ENCODE measurements around the gene MGP.

Gene MGP

DNA sequence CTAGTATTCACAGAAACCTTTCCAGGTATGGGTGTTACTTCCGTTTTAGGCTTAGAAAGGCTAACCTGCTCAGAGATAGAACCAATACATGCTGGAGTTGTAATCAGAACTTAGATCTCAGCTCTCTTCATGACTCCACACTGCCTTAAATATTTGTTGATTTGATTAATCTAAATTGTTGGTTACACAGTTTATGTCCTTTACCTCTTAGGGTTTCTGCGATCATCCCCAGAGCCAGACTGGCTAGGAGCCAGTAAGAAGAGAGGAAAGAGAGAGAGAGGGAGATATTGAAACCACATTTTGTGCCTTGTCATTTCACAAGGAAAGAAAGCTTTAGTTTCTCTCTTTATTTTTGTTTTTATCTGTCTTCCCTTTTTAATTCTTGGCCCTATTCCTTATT is 16.8 kb upstream of the MGP start:
- no peak for DNase-seq

DNA sequence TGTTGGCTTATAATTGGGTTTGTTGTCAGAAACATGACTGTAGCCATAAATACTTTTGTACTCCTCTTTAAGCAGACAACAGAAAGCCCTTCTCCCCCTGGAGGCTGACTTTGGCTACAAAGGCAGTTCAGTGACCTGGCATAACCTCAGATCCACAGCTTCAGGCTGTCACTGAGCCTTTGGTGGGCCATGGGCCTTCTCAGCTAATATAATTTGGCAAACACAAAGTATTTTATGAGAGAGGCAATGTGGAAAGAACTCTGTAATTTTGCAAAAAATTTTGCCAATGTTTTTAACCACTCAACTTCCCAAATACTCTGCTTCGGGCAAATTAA is 15.5 kb upstream of the MGP start:
- no peak for DNase-seq

- no peak for DNase-seq
These were observed 15.0 kb upstream of the MGP start for GRCh38 chr12:14900521-14901227.

DNA sequence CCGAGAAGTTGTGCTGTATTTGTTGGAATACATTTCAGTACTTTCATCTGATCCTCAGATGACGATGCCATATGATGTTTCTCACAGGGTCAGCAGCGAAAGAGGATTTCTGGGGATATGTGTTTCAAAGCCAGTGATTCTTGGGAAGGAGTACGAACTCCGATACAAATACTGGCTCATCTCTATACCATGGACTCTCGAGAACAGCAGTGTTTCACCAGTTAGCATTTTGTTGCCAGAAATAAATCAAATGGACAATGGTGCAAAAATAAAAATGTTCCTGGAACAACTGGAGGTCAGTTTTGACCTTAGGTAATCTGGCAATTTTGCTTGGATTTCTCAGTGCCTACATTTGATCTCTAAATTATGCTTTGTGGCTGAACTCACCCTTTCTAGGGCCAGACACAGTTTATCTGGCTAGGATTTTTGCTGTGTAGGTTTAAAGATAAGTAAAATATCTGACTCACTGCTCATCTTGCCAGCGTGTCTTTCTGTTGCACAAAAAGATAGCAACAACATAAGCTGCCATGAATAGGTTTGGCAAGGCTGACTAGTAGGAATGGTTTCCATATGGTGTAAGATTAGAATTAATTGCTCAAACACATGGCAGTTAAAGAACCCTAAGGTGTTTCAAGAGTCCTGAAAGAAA is 11.0 kb upstream of the MGP start:
- DNase-seq: no peak

DNA sequence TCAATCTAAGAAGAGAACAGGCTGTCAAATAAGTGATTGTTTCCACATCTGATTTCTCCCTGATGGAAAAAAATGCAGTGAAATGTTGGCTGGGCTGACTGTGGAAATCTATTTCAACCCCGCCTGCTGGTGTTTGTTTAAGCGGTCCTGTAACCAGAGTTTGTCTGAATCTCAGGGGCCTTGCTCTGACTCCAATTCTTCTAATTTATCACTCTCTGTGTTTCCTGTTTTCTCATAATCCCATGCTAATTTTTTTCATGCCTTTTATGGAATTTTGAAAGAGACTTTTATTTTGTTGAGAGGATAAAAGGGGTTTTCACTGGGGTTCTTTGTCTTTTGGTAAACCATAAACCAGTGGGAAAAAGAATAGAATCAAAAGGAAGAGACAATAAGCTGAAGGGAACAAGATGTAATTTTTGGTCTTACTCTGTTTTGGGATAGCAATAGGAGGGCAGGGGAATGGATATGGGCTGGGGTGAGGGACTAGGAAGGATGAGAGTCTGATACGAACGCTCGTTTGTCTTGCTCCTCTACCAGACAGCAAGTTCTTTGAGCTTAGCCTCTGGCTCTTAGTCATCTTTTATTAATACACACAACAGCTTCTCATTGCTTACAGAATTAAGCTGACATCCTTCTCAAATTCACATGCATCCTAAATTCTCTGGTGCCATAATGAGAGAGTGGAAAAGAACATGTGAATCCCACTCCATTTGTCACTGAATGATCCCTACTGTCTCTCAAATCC is 8.0 kb upstream of the MGP start:
- no peak for DNase-seq

DNA sequence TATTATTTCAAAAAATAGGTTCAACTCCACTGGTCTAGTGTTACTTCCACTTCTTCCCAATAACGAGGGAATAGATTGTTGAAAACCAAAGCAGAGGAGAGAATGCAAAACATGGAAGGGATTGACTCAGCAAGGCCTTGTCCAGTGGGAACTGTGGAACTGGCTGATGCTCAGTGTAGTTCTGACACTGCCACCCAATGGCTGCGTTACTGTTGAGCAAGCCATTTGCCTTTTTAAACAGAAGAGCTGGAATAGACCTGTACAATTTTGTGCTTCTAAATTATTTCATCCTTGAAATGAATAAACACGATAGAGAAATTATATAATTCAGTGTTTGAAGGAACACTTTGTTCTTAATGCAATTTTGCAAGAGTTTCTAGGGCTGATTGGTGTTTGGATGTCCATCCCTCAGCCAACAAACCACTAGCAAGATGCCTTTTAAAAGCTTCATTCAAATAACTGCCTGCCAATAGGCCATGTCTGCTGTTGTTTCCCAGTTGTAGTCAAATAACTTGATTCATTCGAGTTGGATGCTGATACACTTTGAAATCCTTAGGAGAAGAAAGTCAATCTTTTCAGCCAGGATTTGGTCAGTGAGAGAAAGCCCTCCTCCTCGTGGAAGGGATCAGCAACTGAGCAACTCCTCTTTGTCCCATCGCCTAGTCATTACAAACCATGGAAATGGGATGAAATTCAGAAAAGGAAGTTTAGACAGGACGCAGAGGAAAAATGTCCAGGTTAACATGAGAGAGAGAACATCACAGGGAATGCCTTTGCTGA is 7.3 kb upstream of the MGP start:
- DNase-seq: no peak

- no peak for DNase-seq
These were observed 5.0 kb upstream of the MGP start for GRCh38 chr12:14890701-14891100.

DNA sequence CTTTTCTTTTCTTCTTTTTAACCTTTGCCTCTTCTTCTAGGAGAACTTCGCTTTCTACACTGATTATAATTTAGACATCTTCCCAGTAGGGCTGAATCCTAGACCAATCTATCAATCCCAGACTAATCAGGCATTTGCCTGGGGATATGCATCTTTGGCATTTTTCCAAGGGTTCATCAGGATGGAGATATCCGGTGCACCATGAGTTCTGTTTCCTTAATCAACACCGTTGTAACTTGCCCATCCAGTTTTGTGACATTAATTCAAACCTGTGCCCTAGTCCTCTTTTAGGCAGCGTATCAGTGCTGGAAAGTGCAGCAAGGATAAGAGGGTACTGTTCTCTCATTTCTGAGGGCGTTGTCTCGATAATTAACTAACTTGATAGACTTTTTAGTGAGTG is 617 bp upstream of the MGP start:
- DNase-seq: no peak

GRCh38 chr12:14884458-14884878 is 1.2 kb downstream of the MGP start:
- no peak for DNase-seq

DNA sequence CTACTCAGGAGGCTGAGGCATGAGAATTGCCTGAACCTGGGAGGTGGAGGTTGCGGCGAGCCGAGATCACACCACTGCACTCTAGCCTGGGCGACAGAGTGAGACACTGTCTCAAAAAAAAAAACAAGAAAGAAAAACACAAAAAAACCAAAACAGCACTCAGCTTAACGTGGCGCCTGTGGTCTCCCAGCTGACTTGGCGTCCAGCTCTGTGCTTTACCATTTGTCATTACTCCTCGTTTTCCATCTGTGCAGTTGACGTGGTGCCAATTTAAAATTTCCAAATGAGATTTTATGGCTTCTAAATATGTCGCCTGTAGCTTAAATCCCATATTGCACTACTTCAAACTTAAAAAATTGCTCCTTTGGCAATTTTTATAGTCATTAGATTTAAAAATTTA is 2.0 kb downstream of the MGP start:
- no peak for DNase-seq

DNA sequence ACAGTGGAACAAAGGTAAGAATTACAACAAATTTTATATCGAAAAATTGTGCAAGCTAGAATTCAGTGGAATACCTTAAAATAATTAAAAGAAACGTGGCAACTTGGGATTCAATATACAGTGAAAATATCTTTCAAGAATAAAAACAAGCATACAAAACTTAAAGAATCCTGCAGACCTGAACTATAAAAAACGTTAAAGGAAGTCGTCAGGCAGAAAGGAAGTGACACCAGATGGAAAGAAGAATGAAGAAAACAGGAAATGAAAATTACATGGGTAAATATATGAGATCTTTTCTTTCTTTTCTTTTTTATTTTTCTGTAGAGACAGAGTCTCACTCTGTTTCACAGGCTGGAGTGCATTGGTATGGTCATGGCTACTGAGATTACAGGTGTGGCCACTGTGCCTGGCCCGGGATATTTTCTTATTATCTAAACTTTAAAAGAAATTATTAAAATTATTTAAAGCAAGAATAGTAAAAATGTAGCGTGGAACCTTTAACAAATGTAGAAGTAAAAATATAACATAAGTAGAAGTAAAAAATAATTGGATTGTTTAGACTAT is 4.7 kb downstream of the MGP start:
- no peak for DNase-seq

- DNase-seq: no peak
These were observed 6.3 kb downstream of the MGP start for GRCh38 chr12:14879222-14879933.

- DNase-seq: no peak
These were observed 7.2 kb downstream of the MGP start for GRCh38 chr12:14878488-14878887.

DNA sequence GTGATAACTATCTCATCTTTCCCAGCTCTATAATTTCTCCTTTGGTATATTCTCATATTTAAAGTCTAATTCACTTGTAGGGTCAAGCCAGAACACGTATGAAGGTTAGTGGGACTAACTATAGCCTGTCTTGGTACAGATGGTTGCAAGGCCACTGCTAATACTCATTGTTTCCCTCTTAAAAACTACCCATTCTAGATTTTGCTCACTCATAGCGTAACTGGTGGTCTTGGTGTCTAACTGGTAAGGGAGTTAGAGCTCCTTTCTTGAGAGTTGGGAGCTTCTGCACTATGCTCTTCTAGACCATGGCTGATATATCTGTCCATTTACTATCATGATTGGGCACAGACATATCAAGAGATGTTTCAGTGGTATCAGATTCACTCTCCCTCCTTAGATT is 8.8 kb downstream of the MGP start:
- no peak for DNase-seq

DNA sequence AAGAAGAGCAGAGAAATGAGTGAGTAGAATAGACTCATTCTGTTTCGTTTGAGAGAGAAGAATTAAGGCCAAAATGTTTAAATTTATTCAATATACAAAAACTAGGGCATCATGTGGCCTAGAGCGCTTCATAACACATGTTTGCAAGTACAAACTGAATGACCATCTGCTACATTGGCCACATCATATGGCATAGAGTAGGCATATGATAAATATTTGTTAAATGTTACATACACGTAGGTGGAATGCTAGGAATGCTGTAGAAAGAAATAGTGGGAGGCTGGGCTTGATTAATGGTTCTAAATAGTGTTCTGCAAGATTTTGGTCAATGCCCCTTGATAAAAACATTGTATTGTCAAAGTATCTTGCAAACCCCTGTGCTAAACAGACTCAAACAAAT is 10.8 kb downstream of the MGP start:
- no peak for DNase-seq

DNA sequence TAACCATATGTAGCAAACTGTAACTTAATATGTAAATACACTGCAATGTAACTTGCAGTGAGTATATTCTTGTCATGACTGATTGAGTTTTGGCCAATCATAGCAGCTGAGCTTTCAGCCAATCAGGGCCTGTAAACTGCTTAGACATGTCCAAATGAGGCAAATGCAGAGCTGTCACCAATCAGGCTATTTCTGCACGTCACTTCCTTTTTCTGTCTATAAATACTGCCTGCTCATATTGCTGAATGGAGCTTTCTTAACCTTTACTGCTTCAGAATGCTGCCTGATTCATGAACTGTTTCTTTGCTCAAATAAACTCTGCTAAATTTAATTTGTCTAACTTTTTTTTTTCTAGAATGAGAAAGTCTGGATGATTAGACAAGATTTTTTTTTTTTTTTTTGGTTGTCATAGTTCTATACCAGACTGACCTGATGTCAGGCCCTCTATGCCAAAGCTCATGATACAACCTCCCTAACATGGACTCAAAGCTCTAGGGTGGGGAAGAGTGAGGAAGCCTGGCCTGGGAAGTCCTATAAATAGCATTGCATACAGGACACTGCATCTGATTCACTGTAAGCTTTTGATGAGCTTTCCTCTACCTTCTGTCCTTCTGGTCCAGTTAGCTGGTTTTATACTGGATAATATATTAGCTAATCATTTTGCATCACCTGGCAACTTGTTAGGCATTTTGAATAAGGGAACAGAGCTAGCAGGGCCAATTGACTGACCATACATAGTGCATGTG is 12.0 kb downstream of the MGP start:
- no peak for DNase-seq

DNA sequence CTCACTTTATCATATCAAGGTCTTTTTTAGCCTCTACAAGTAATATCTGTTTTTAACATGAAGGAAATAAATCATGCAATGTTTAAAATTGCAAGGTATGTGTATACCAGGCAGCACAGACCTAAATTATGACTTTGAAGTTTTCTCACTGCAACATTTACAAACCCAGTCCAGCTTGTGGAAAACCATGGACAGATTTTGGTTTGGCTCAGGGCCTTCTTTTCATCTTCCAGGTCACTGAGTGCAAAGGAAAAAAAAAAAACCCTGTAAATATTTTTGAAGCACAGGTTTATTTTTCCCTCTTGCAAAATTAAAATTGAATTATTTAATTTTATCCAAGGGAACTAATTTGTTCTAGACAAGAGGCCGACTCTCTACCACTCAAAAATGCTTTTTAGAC is 13.8 kb downstream of the MGP start:
- DNase-seq: no peak

DNA sequence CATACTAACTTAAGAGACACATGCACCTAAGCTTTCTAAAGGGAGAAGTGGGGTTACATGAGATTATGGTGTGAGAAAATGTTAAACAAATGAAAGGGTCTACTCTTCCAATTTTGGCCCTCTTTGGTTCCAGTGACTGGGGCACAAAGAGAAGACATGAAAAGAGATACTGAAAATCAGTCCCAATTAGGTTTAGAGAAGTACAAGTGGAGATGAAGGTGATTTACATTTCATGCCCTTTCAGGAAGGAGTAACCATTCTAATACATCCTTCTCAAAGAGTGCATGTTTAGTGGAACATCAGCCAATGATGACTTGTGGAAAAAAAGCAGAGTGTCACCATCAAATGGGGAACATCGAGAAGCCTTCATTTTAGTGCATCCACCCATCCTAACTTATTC is 14.4 kb downstream of the MGP start:
- DNase-seq: no peak

DNA sequence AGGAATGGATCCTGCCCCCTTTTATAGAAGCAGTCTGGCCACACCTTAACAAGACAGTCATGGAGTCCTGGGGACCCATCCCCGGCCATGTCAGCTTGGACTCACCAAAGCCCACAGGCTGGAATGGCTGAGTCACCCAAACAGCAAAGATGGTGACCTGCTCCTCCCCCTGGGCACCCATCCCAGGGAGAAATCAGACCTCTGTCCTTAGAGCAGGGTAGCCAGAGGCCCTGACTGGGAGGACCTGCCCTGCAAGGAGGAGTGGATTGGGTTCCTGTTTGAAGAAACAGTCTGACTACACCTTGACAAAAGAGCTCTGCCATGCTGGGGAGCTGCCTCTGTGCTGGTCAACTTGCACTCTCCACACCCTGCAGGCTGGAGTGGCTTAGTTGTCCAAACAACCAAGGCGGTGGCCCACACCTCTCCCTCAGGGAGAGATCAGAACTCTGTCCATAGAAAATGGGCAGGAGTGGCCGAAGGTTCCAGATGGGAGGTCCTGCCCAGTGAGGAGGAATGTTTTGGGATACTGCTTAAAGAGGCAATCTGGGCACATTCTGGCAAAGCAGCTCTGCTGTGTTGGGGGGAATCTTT is 16.6 kb downstream of the MGP start:
- no peak for DNase-seq

DNA sequence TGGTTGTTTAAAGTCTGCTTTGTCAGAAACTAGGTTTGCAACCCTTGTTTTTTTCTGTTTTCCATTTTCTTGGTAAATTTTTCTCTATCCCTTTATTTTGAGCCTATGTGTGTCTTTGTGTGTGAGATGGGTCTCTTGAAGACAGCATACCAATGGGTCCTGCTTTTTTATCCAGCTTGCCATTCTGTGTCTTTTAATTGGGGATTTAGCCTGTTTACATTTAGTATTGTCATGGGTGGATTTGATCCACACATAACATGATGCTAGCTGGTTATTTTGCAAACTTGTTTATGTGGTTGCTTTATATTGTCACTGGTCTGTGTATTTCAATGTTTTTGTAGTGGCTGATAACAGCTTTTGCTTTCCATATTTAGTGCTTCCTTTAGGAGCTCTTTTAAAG is 25.2 kb downstream of the MGP start:
- DNase-seq: no peak

DNA sequence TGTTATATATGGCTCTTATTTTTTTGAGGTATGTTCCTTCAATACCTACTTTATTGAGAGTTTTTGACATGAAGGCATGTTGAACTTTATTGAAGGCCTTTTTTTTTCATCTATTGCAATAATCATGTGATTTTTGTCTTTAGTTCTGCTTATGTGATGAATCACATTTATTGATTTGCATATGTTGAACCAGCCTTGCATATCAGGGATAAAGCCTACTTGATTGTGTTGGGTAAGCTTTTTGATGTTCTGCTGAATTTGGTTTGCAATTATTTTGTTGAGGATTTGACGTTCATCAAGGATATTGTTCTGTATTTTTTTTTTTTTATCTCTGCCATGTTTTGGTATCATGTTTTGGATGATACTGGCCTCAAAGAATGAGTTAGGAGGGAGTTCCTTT is 27.1 kb downstream of the MGP start:
- no peak for DNase-seq

All from cortex of kidney (tissue), 1 donor.